ENCODE data around the gene TSPAN17. TPM values are rescaled to one million over a fixed set of nuclear protein-coding genes. Genes with fewer than 3 reads are reported as not detected.

TSPAN17 gene
- total RNA-seq, 1 experiment from 2014 or later: 23.3 TPM

GRCh38 chr5:176691524-176691923, 44.2 kb downstream of the TSPAN17 start:
- DNase-seq (ENCODE audit: low spot score): no peak
- H3K27me3 ChIP-seq (replicated peaks; ENCODE audit: insufficient read depth, low read depth, low read length, poor library complexity): no peaks in the 10 kb centered on the region
- POLR2A ChIA-PET (ENCODE audit: low non-redundant PET): no interaction called here
- TF ChIP-seq EZH2 (IDR thresholded peaks at IDR 0.05; ENCODE audit: borderline replicate concordance, low read depth, low read length, poor library complexity, severe bottlenecking): no peak
- TF ChIP-seq, protein P1, sequence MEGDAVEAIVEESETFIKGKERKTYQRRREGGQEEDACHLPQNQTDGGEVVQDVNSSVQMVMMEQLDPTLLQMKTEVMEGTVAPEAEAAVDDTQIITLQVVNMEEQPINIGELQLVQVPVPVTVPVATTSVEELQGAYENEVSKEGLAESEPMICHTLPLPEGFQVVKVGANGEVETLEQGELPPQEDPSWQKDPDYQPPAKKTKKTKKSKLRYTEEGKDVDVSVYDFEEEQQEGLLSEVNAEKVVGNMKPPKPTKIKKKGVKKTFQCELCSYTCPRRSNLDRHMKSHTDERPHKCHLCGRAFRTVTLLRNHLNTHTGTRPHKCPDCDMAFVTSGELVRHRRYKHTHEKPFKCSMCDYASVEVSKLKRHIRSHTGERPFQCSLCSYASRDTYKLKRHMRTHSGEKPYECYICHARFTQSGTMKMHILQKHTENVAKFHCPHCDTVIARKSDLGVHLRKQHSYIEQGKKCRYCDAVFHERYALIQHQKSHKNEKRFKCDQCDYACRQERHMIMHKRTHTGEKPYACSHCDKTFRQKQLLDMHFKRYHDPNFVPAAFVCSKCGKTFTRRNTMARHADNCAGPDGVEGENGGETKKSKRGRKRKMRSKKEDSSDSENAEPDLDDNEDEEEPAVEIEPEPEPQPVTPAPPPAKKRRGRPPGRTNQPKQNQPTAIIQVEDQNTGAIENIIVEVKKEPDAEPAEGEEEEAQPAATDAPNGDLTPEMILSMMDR (conservative IDR thresholded peaks at IDR 0.05; ENCODE audit: low read depth, low read length): no peak
- H3K4me3 ChIP-seq (ENCODE audit: low read depth, low read length, poor library complexity, severe bottlenecking): no peak overlapping the region
- CTCF ChIA-PET: no interaction called here
- H3K36me3 ChIP-seq (ENCODE audit: insufficient read depth, low read length, poor library complexity, severe bottlenecking): no peaks in the 10 kb centered on the region
- H3K9me3 ChIP-seq (ENCODE audit: low read depth, low read length, poor library complexity, severe bottlenecking): no peaks in the 10 kb centered on the region
- no peak overlapping the region for H3K27ac ChIP-seq (ENCODE audit: low read depth, low read length, poor library complexity, severe bottlenecking)
- H3K4me1 ChIP-seq (ENCODE audit: insufficient read depth, low read length, poor library complexity, severe bottlenecking): no peaks in the 10 kb centered on the region
- intact Hi-C loops (cut with micrococcal nuclease; ENCODE audit: unreplicated experiment): no loop called here
- no TSS peak for BruUV-seq (replicated peaks)

DNA sequence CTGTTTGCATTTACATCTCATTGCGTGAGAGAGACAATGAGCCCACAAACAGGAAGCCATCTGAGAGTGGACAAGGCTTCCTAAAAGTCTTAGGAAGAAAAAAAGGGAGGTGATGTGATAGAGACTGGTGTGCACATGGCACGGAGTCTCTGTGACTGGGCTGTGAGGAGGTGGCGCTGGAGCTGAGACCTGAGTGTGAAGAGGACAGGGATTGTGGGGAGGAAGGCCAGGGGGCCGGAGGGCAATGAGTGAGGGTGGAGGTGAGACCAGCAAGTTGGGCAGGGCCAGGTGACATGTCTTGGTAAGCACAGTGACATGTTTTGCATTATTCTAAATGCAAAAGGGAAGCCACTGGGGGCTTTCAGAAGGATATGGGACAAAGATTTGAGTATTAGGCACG, 45.0 kb downstream of the TSPAN17 start:
- no peak overlapping the region for H3K4me3 ChIP-seq (ENCODE audit: low read depth, low read length, poor library complexity, severe bottlenecking)
- H3K27me3 ChIP-seq (replicated peaks; ENCODE audit: insufficient read depth, low read depth, low read length, poor library complexity): no peaks in the 10 kb centered on the region
- no peak overlapping the region for H3K27ac ChIP-seq (ENCODE audit: low read depth, low read length, poor library complexity, severe bottlenecking)
- H3K4me1 ChIP-seq (ENCODE audit: insufficient read depth, low read length, poor library complexity, severe bottlenecking): no peaks in the 10 kb centered on the region
- no peaks in the 10 kb centered on the region for H3K9me3 ChIP-seq (ENCODE audit: low read depth, low read length, poor library complexity, severe bottlenecking)
- ChIA-PET CTCF (no interaction called here), POLR2A (ENCODE audit: low non-redundant PET) (no interaction called here)
- no peak for DNase-seq (ENCODE audit: low spot score)
- intact Hi-C loops (cut with micrococcal nuclease; ENCODE audit: unreplicated experiment): no loop called here
- no peaks in the 10 kb centered on the region for H3K36me3 ChIP-seq (ENCODE audit: insufficient read depth, low read length, poor library complexity, severe bottlenecking)
- TF ChIP-seq, protein P1 (conservative IDR thresholded peaks at IDR 0.05; ENCODE audit: low read depth, low read length): no peak
- TF ChIP-seq EZH2 (IDR thresholded peaks at IDR 0.05; ENCODE audit: borderline replicate concordance, low read depth, low read length, poor library complexity, severe bottlenecking): no peak
- BruUV-seq (replicated peaks): no TSS peak

GRCh38 chr5:176692839-176693476, 45.7 kb downstream of the TSPAN17 start:
- no TSS peak for BruUV-seq (replicated peaks)
- ChIA-PET CTCF (no interaction called here), POLR2A (ENCODE audit: low non-redundant PET) (interaction anchor here (0.7 kb wide), 1 partner anchor 75 kb away, joined by 3 read pairs; no protein-coding TSS in a partner anchor)
- no peak for DNase-seq (ENCODE audit: low spot score)
- no peaks in the 10 kb centered on the region for H3K27me3 ChIP-seq (replicated peaks; ENCODE audit: insufficient read depth, low read depth, low read length, poor library complexity)
- no peak overlapping the region for H3K4me3 ChIP-seq (ENCODE audit: low read depth, low read length, poor library complexity, severe bottlenecking)
- TF ChIP-seq, protein P1 (conservative IDR thresholded peaks at IDR 0.05; ENCODE audit: low read depth, low read length): no peak
- no peak for TF ChIP-seq EZH2 (IDR thresholded peaks at IDR 0.05; ENCODE audit: borderline replicate concordance, low read depth, low read length, poor library complexity, severe bottlenecking)
- H3K9me3 ChIP-seq (ENCODE audit: low read depth, low read length, poor library complexity, severe bottlenecking): no peaks in the 10 kb centered on the region
- no peaks in the 10 kb centered on the region for H3K36me3 ChIP-seq (ENCODE audit: insufficient read depth, low read length, poor library complexity, severe bottlenecking)
- no peaks in the 10 kb centered on the region for H3K4me1 ChIP-seq (ENCODE audit: insufficient read depth, low read length, poor library complexity, severe bottlenecking)
- H3K27ac ChIP-seq (ENCODE audit: low read depth, low read length, poor library complexity, severe bottlenecking): no peak overlapping the region
- intact Hi-C loops (cut with micrococcal nuclease; ENCODE audit: unreplicated experiment): no loop called here

Measured in A673 (cell line).